ENCODE results near the gene WFDC11. TPM values are rescaled to one million over a fixed set of nuclear protein-coding genes. Genes with fewer than 3 reads are reported as not detected.
"Not testable (repeated sequence)": the region's sequence is repeated elsewhere in the genome, so short reads cannot be mapped to it uniquely, and the experiment has no call there.

WFDC11 gene
- total RNA-seq, result not detected

- no peak within 1 kb of the TSS for H3K4me3 ChIP-seq (ENCODE audit: low read length)
- H3K9me3 ChIP-seq (ENCODE audit: low read depth, low read length), result no peaks in the 10 kb centered on the region
- H3K27me3 ChIP-seq (ENCODE audit: insufficient read depth, low read length), result peaks cover 10% of the 10 kb centered on the region
These were observed at the start of gene WFDC11 for GRCh38 chr20:45670139-45670538. Gene WFDC11, minus strand, starts transcription at chr20:45670239. Its CDS starts 19,639 bp downstream, at chr20:45650600.

GRCh38 chr20:45716141-45716688, 46.2 kb upstream of the WFDC11 start:
- not testable (repeated sequence) for H3K9me3 ChIP-seq (ENCODE audit: low read depth, low read length); H3K27me3 ChIP-seq (ENCODE audit: insufficient read depth, low read length); H3K4me1 ChIP-seq (ENCODE audit: insufficient read depth, low read length); H3K4me3 ChIP-seq (ENCODE audit: low read length)

More at GRCh38 chr20:45670139-45670538, at the start of gene WFDC11:
- no peaks in the 10 kb centered on the region for H3K4me1 ChIP-seq (ENCODE audit: insufficient read depth, low read length)

DNA sequence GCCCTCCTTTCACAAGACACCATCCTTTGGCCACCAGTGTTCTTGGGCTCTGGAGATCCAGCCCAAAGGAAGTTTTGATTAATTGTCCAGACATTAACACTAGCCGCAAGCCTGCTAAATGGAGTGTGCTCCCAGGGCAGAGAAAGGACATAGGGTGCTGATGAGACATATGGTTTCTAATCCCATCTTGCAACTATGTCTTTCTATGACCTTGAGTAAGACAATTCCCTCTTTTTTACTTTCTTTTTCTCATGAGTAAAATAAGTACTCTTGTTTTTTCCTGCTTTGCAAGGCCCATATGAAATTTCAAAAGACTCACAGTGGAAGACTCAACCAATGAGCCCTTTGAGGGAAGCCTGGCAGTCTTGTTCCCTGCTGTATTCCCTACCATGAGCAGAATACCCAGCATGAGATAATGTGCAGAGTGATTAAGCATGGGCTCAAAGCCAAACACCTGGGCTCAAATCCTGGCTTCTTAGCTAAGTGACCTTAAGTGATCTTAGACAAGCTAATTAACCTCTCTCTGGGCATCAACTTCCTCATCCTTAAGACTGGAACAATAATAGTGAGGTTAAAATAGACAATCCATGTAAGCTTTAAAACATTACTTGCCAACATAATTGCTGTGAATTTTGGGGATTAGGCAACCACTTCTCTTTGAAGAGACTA, 35.1 kb upstream of the WFDC11 start, which contains the start of gene WFDC10B:
WFDC10B (minus strand) TSS at position 51 of the 669 bp plus-strand sequence. CDS start 19,027 bp downstream, outside the sequence.
- Histone ChIP-seq H3K4me1 (ENCODE audit: insufficient read depth, low read length) (no peaks in the 10 kb centered on the region), H3K4me3 (ENCODE audit: low read length) (no peak within 1 kb of the TSS), H3K27me3 (ENCODE audit: insufficient read depth, low read length) (peaks cover 20% of the 10 kb centered on the region), H3K9me3 (ENCODE audit: low read depth, low read length) (no peaks in the 10 kb centered on the region)

- Histone ChIP-seq H3K9me3 (ENCODE audit: low read depth, low read length) (no peaks in the 10 kb centered on the region), H3K27me3 (ENCODE audit: insufficient read depth, low read length) (peaks cover 3% of the 10 kb centered on the region), H3K4me1 (ENCODE audit: insufficient read depth, low read length) (no peaks in the 10 kb centered on the region), H3K4me3 (ENCODE audit: low read length) (no peak within 1 kb of the TSS)
These were observed 31.8 kb upstream of the WFDC11 start, which contains the start of gene WFDC13 for GRCh38 chr20:45701873-45702272. Gene WFDC13, plus strand, starts transcription at chr20:45702038. Its CDS starts 86 bp downstream, at chr20:45702124.

DNA sequence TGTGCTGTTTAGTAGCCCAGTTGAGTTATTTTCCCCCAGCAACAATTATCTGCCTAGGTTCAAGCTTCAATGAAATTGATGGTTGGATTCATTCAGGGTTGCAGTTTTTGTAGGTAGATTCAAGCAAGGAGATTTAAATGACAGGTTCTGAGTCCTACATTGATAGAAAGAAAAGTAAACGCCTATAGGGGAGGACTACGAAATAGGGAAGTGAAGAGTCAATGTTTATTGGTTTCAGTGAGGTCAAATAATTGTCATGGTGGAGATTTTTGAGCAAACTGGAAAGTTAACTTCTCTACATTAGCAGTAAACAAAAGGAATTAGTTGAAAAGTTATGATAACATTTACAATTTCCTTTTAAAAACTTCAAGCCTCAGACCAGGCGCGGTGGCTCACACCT, 31.1 kb upstream of the WFDC11 start:
- Histone ChIP-seq H3K4me3 (ENCODE audit: low read length) (no peak overlapping the region), H3K27me3 (ENCODE audit: insufficient read depth, low read length) (peaks cover 3% of the 10 kb centered on the region), H3K9me3 (ENCODE audit: low read depth, low read length) (no peaks in the 10 kb centered on the region), H3K4me1 (ENCODE audit: insufficient read depth, low read length) (no peaks in the 10 kb centered on the region)

GRCh38 chr20:45695496-45695895, 25.5 kb upstream of the WFDC11 start:
- Histone ChIP-seq H3K4me1 (ENCODE audit: insufficient read depth, low read length) (no peaks in the 10 kb centered on the region), H3K9me3 (ENCODE audit: low read depth, low read length) (no peaks in the 10 kb centered on the region), H3K4me3 (ENCODE audit: low read length) (no peak overlapping the region), H3K27me3 (ENCODE audit: insufficient read depth, low read length) (no peaks in the 10 kb centered on the region)

DNA sequence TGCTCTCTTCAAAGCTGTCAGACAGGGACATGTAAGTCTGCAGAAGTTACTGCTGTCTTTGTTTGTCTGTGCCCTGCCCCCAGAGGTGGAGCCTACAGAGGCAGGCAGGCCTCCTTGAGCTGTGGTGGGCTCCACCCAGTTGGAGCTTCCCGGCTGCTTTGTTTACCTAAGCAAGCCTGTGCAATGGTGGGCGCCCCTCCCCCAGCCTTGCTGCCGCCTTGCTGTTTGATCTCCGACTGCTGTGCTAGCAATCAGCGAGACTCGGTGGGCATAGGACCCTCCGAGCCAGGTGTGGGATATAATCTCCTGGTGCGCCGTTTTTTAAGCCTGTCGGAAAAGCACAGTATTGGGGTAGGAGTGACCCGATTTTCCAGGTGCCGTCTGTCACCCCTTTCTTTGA, 23.3 kb upstream of the WFDC11 start:
- H3K27me3 ChIP-seq (ENCODE audit: insufficient read depth, low read length); H3K9me3 ChIP-seq (ENCODE audit: low read depth, low read length); H3K4me3 ChIP-seq (ENCODE audit: low read length); H3K4me1 ChIP-seq (ENCODE audit: insufficient read depth, low read length): not testable (repeated sequence)

DNA sequence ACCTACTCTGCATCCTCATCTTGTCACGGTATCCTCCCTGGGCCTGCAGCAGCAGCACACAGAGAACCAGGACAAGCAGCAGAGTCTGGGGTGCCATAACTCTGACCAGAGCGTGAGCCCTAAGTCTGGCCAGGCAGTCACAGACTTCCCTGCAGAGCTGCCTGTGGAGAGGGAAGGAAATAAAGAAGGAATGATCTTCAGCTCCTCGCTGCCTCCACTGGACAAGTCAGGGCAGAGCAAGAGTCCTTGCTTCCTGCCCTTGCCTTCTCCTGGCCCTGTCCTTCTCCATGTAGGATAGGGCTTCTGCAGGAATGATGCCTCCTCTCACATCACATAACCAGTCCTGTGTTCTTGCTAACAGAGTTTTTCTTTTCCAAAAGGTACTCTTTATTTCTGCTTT, 15.9 kb upstream of the WFDC11 start:
- H3K27me3 ChIP-seq (ENCODE audit: insufficient read depth, low read length), result no peaks in the 10 kb centered on the region
- H3K9me3 ChIP-seq (ENCODE audit: low read depth, low read length), result no peaks in the 10 kb centered on the region
- H3K4me3 ChIP-seq (ENCODE audit: low read length), result no peak overlapping the region
- H3K4me1 ChIP-seq (ENCODE audit: insufficient read depth, low read length), result no peaks in the 10 kb centered on the region

DNA sequence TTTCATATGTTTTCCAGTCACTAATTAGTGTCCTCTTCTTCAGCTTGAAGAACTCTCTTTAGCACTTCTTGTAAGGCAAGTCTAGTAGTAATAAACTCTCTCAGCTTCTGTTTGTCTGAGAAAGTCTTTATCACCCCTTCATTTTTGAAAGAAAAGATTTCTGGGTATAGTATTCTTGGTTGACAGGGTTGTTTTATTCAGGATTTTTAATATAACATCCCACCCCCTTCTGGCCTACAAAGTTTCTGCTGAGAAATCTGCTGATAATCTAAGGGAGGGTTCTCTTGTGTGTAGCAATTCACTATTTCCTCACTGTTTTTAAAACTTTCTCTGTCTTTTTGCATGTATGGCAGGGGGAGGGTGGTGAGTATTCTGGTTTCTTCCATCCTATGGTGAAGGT, 9.6 kb upstream of the WFDC11 start:
- Histone ChIP-seq H3K4me1 (ENCODE audit: insufficient read depth, low read length) (no peaks in the 10 kb centered on the region), H3K9me3 (ENCODE audit: low read depth, low read length) (peaks cover 27% of the 10 kb centered on the region), H3K4me3 (ENCODE audit: low read length) (no peak overlapping the region), H3K27me3 (ENCODE audit: insufficient read depth, low read length) (peaks cover 2% of the 10 kb centered on the region)

DNA sequence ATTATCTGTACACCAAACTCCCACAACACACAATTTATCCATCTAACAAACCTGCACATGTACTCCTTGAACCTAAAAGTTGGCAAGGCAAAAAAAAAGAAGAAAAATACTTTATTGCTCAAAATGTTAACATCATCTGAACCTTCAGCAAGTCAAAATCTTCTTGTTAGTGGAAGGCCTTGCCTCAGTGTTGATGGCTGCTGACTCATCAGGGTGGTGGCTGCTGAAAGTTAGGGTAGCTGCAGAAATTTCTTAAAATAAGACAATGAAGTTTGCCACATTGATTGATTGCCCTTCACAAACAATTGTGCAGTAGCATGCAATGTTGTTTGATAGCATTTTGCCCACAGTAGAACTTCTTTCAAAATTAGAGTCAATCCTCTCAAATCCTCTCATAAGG, 2.7 kb upstream of the WFDC11 start:
- Histone ChIP-seq H3K4me1 (ENCODE audit: insufficient read depth, low read length) (no peaks in the 10 kb centered on the region), H3K4me3 (ENCODE audit: low read length) (no peak overlapping the region), H3K9me3 (ENCODE audit: low read depth, low read length) (no peaks in the 10 kb centered on the region), H3K27me3 (ENCODE audit: insufficient read depth, low read length) (peaks cover 12% of the 10 kb centered on the region)

DNA sequence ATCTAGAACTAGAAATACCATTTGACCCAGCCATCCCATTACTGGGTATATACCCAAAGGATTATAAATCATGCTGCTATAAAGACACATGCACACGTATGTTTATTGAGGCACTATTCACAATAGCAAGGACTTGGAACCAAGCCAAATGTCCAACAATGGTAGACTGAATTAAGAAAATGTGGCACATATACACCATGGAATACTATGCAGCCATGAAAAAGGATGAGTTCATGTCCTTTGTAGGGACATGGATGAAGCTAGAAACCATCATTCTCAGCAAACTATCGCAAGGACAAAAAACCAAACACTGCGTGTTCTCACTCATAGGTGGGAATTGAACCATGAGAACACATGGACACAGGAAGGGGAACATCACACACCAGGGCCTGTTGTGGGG, 13.0 kb downstream of the WFDC11 start:
- not testable (repeated sequence) for H3K9me3 ChIP-seq (ENCODE audit: low read depth, low read length); H3K4me1 ChIP-seq (ENCODE audit: insufficient read depth, low read length); H3K4me3 ChIP-seq (ENCODE audit: low read length); H3K27me3 ChIP-seq (ENCODE audit: insufficient read depth, low read length)

- H3K27me3 ChIP-seq (ENCODE audit: insufficient read depth, low read length); H3K4me3 ChIP-seq (ENCODE audit: low read length); H3K9me3 ChIP-seq (ENCODE audit: low read depth, low read length); H3K4me1 ChIP-seq (ENCODE audit: insufficient read depth, low read length): not testable (repeated sequence)
These were observed 18.3 kb downstream of the WFDC11 start for GRCh38 chr20:45651726-45652125.

DNA sequence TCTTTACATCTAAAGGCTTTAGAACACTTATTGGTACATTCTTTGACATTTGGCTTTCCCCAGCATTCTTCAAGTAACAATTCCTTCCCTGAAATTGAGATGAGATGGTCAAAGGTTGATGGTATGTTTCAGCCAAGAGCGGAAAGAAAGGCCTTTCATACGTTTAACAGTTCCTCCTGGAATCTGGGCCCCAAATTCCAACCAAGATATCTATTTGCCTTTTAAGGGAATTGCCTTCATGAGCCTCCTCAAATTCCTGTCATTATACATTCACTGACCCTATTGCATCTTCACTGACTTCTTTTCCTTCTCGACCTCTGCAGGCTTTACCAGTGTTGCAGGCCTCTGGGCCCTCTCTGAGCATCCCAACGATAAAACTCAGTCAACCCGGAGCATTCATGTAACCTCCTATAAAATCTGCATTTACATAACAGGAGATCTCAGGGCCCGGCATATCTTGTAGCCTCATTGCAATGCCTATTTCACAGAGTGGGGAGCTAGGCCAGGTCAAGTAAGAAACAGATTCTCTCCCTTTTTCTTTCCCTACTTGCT, 20.7 kb downstream of the WFDC11 start:
- Histone ChIP-seq H3K27me3 (ENCODE audit: insufficient read depth, low read length) (no peaks in the 10 kb centered on the region), H3K9me3 (ENCODE audit: low read depth, low read length) (no peaks in the 10 kb centered on the region)

DNA sequence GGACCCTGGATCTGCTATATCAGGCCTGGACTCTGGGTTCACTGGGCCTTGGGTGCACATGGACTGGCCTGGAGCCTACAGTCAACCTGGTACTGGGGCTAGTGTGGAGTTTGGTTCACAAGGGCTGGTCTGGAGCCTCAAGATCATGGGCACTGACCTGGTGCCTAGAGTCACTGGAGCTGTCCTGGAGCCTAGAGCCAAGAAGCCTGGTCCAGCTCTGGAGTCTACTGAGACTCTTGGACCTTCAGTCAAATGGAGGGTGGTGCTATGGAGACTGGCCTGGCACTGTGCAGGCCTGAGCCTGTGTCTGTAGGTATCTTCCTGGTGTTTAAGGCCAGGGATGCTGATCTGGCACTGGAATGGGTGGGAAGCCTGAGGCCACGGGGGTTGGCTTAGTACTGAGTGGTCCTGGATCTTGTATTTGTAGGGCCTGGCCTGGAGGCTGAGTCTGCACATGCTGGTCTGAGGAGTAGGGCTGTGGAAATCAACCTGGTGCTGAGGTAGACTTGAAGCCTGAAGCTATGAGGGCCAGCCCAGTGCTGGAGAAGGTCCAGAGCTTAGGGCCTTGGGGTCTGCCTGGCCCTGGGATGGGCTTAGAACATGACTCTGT, 22.5 kb downstream of the WFDC11 start:
- H3K27me3 ChIP-seq (ENCODE audit: insufficient read depth, low read length), result no peaks in the 10 kb centered on the region
- no peaks in the 10 kb centered on the region for H3K9me3 ChIP-seq (ENCODE audit: low read depth, low read length)
- no peak overlapping the region for H3K4me3 ChIP-seq (ENCODE audit: low read length)
- no peaks in the 10 kb centered on the region for H3K4me1 ChIP-seq (ENCODE audit: insufficient read depth, low read length)

More for the DNA sequence above, 20.7 kb downstream of the WFDC11 start:
- Histone ChIP-seq H3K4me3 (ENCODE audit: low read length) (no peak overlapping the region), H3K4me1 (ENCODE audit: insufficient read depth, low read length) (no peaks in the 10 kb centered on the region)

DNA sequence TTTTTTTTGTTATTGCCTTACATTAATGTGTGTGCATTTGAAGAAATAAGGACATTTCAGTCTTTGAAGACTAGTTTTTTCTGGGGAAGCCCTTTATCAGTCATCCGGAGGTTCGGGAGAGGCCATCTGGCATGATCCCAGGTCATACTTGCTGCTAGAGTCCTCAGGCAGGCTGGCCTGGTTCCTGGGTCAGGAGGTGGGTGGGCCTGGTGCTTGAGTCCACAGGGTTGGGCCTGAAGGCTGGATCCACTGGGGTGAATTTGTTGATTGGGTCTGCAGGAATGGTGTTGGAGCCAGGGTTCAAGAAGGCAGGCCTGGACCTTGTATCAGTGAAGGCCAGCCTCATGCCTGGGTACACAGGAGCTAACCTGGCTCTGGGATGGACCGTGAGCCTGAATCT, 23.2 kb downstream of the WFDC11 start:
- no peaks in the 10 kb centered on the region for H3K27me3 ChIP-seq (ENCODE audit: insufficient read depth, low read length)
- no peaks in the 10 kb centered on the region for H3K9me3 ChIP-seq (ENCODE audit: low read depth, low read length)
- no peaks in the 10 kb centered on the region for H3K4me1 ChIP-seq (ENCODE audit: insufficient read depth, low read length)
- H3K4me3 ChIP-seq (ENCODE audit: low read length), result no peak overlapping the region

Data from mononuclear cell (primary cell).